ENCODE results near the gene ZNF436.

DNA sequence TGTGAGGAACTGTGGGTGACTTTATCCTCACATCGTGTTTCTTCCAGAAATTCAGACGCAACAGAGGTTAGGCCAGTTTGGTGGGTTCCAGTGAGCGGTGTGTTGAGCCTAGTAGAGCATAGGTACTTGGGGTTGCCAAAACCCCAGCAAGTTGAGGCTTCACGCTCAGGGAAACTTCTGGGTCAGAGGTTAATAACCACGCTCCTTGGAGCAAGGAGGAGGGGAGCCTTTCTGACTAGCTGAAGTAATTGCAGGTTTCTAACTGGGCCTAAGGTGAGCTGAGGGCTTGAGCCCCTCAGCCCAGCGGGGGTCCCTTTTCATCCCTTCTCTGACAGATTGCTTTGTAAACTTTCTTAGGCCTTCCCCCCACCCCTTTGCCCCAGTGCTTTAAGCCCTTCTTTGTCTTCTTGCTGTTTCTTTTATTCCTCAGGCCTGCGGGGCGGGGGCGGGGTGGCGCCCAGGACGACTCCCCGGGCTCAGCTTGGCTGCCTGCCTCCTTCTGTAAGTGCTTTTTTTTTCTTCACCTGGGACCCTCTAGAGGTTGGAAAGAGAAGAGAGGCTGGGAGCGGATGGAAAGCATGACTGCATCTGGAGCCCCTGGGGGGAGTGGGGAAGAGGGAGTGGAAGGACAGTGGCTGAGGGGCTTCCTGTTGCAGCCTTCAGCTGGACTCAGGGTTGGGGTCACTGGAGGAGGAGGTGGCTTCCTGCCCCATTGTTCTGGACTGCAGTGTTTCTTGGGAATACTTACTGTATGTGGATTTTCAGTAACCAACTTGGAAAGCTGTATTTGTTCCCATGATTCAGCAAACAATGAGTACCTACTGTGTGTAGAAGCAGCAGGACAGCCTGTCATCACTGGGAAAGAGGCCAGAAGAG is 1.3 kb upstream of the ZNF436 start:
- TF ChIP-seq, protein P1, sequence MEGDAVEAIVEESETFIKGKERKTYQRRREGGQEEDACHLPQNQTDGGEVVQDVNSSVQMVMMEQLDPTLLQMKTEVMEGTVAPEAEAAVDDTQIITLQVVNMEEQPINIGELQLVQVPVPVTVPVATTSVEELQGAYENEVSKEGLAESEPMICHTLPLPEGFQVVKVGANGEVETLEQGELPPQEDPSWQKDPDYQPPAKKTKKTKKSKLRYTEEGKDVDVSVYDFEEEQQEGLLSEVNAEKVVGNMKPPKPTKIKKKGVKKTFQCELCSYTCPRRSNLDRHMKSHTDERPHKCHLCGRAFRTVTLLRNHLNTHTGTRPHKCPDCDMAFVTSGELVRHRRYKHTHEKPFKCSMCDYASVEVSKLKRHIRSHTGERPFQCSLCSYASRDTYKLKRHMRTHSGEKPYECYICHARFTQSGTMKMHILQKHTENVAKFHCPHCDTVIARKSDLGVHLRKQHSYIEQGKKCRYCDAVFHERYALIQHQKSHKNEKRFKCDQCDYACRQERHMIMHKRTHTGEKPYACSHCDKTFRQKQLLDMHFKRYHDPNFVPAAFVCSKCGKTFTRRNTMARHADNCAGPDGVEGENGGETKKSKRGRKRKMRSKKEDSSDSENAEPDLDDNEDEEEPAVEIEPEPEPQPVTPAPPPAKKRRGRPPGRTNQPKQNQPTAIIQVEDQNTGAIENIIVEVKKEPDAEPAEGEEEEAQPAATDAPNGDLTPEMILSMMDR (IDR thresholded peaks at IDR 0.05): no peak
- TF ChIP-seq POLR2A (IDR thresholded peaks at IDR 0.05): no peak
